BJ (cell line): ENCODE results near the gene GRHL3. TPM values are rescaled to one million over a fixed set of nuclear protein-coding genes. Genes with fewer than 3 reads are reported as not detected.

Experiments
- CTCF ChIA-PET: fragments of 350-600 bp; formaldehyde crosslinking; extraction: SDS; loops from one replicate; lab custom pipeline; 2021; ENCODE audit warnings: antibody characterized with exemption, inconsistent platforms; lab: Yijun Ruan, JAX
- POLR2A ChIA-PET: fragments of 300-600 bp; sonication (Branson Sonifier 250); formaldehyde crosslinking; extraction: SDS; loops from one replicate; lab custom pipeline; 2021; ENCODE audit warnings: antibody characterized with exemption; lab: Charles Lee
- DNase-seq: peaks from one replicate; pipeline ENCODE4 v3.0.0-alpha.2; 2011; ENCODE audit warnings: low read depth
- H3K27me3 ChIP-seq: 2 replicates; pipeline ENCODE4 v1.6.0; 2011; ENCODE audit warnings: low read length; ENCODE audit not compliant: control insufficient read depth, insufficient read depth
- H3K36me3 ChIP-seq: 2 replicates; pipeline ENCODE4 v1.5.1; 2011; ENCODE audit warnings: low read length; ENCODE audit not compliant: control insufficient read depth, insufficient read depth
- H3K4me3 ChIP-seq: 2 replicates; pipeline ENCODE4 v1.5.1; 2011; ENCODE audit warnings: low read depth, mild to moderate bottlenecking, control low read depth, low read length
- CTCF ChIP-seq: IDR thresholded peaks from 2 replicates; pipeline ENCODE4 v1.5.1; 2011; ENCODE audit warnings: low read depth, mild to moderate bottlenecking, control low read depth, inconsistent platforms, low read length, moderate library complexity; ENCODE audit not compliant: insufficient read depth
- polyA plus RNA-seq: library from polyadenylated mRNA; depleted of rRNA; stranded (reverse); fragments of >200 nt; gene quantifications from 2 replicates; pipeline ENCODE4 v1.2.3, GENCODE V29; 2011

The GRHL3 gene
- polyA plus RNA-seq, 1 experiment: not detected

GRCh38 chr1:24351918-24352627, 32.9 kb downstream of the GRHL3 start:
- CTCF ChIA-PET: interaction anchor here (1.1 kb wide), 1 partner anchor 33 kb away, joined by 3 read pairs; no protein-coding TSS in a partner anchor
- DNase-seq: no peak

GRCh38 chr1:24353292-24353891, 34.2 kb downstream of the GRHL3 start:
- ChIA-PET CTCF (no interaction called here), POLR2A (no interaction called here)

More at GRCh38 chr1:24351918-24352627, 32.9 kb downstream of the GRHL3 start:
- no peak overlapping the region for H3K4me3 ChIP-seq
- peaks cover 5% of the 10 kb centered on the region for H3K27me3 ChIP-seq
- no peak for TF ChIP-seq CTCF
- H3K36me3 ChIP-seq: no peaks in the 10 kb centered on the region
- POLR2A ChIA-PET: no interaction called here

GRCh38 chr1:24355466-24355865, 36.3 kb downstream of the GRHL3 start:
- peaks cover 3% of the 10 kb centered on the region for H3K36me3 ChIP-seq
- POLR2A ChIA-PET: no interaction called here
- no peak for TF ChIP-seq CTCF

More at GRCh38 chr1:24353292-24353891, 34.2 kb downstream of the GRHL3 start:
- Histone ChIP-seq H3K4me3 (no peak overlapping the region), H3K36me3 (peaks cover 3% of the 10 kb centered on the region), H3K27me3 (no peaks in the 10 kb centered on the region; the same call in 1 of the 2 replicates)
- DNase-seq: no peak
- TF ChIP-seq CTCF: no peak

GRCh38 chr1:24357038-24357437, 37.9 kb downstream of the GRHL3 start:
- ChIA-PET CTCF (interaction anchor here (0.8 kb wide), 1 partner anchor 11 kb away, joined by 3 read pairs; no protein-coding TSS in a partner anchor), POLR2A (no interaction called here)
- no peaks in the 10 kb centered on the region; the same call in 1 of the 2 replicates for H3K27me3 ChIP-seq
- H3K4me3 ChIP-seq: no peak overlapping the region
- H3K36me3 ChIP-seq: peaks cover 3% of the 10 kb centered on the region
- TF ChIP-seq CTCF: no peak
- DNase-seq: no peak

More at GRCh38 chr1:24355466-24355865, 36.3 kb downstream of the GRHL3 start:
- DNase-seq: no peak
- no peak overlapping the region for H3K4me3 ChIP-seq
- no peaks in the 10 kb centered on the region for H3K27me3 ChIP-seq
- CTCF ChIA-PET: no interaction called here

- no peak for TF ChIP-seq CTCF
- no peak overlapping the region for H3K4me3 ChIP-seq
- DNase-seq: no peak
- H3K27me3 ChIP-seq: no peaks in the 10 kb centered on the region; the same call in 1 of the 2 replicates
- H3K36me3 ChIP-seq: peaks cover 3% of the 10 kb centered on the region
- CTCF ChIA-PET: interaction anchor here (2.8 kb wide), 1 partner anchor 31 kb away, joined by 13 read pairs; no protein-coding TSS in a partner anchor
- POLR2A ChIA-PET: no interaction called here
These were observed 41.5 kb downstream of the GRHL3 start for GRCh38 chr1:24360681-24361080.
